ENCODE data around the gene MACF1.

The MACF1 gene

GRCh38 chr1:39354572-39354971, 150.1 kb downstream of the MACF1 start:
- no peak for DNase-seq (ENCODE audit: low read depth)

- DNase-seq (ENCODE audit: low read depth), result no peak
Measured at GRCh38 chr1:39358491-39358890, 154.0 kb downstream of the MACF1 start.

DNA sequence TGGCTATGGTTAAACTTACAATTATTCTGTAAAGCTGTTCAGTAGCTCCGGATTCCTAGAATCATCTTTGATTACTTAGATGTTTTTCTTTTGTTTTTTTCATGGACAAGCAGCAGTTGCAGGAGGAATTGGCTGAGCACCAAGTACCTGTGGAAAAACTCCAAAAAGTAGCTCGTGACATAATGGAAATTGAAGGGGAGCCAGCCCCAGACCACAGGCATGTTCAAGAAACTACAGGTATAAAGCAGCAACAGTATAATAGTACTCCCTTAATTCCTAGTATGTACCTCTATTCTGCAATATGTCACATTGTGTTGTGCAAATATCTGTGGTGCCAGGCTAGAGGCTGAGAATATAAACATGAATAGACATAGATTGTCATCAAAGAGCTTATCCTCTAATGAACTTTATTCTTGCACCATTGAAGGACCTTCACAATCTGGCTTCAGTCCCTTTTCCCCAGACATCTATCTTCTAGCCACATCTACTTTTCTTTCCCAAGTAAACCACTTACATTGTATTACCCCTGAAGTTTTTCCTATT, 154.6 kb downstream of the MACF1 start:
- DNase-seq (ENCODE audit: low read depth), result no peak

- no peak for DNase-seq (ENCODE audit: low read depth)
Measured at GRCh38 chr1:39360731-39361130, 156.2 kb downstream of the MACF1 start.

DNA sequence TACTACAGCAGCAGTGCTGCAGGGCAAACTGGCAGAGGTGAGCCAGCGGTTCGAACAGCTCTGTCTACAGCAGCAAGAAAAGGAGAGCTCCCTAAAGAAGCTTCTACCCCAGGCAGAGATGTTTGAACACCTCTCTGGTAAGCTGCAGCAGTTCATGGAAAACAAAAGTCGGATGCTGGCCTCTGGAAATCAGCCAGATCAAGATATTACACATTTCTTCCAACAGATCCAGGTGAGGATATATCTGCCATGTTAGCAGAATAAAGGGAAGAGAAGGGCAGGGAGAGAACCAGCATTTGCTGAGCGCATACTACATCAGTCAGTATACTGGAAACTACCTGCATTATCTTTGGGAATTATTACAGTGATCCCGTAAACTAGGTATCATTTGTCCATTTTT, 157.0 kb downstream of the MACF1 start:
- no peak for DNase-seq (ENCODE audit: low read depth)

- DNase-seq (ENCODE audit: low read depth), result no peak
Measured at GRCh38 chr1:39363267-39363666, 158.8 kb downstream of the MACF1 start.

GRCh38 chr1:39368045-39368444, 163.6 kb downstream of the MACF1 start:
- DNase-seq (ENCODE audit: low read depth), result no peak

DNA sequence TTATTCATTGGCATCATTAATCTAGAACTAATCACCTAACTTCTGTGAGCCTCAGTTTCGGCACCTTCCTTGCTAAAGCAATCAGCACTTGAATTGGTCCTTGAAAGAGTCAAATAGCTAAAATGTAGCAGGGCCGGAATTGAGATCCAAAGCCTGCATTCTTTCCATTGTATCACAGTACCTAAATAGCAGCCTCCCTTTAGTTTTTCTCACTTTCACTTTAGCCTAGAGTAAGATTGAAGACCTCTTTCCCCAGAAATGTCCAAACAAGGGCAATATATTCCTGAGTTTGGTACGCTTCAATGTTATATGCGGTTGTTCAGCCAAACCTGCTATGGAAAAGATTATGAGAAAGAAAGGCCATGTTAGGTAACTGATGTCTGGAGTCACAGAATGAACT, 165.1 kb downstream of the MACF1 start:
- no peak for DNase-seq (ENCODE audit: low read depth)

DNA sequence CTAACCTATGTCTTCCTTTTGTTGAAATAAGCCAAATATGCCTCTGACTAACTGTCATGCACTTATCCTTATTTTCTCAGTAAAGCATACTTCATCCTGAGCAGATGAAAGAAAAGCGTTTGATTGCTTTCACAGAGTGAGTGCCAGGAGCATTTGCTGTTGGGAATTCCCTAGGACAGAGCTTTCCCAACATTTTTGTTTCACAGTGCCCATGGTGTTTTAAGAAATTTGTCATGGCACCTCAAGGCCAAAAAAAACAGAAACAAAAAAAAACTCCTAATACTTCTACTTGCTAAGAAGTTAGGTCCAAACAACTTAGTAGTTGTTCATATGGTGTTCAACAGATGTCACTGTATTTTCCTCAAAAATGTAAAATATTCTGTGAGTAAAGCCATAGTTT, 166.1 kb downstream of the MACF1 start:
- DNase-seq (ENCODE audit: low read depth), result no peak

GRCh38 chr1:39372105-39372504, 167.6 kb downstream of the MACF1 start:
- DNase-seq (ENCODE audit: low read depth), result no peak

DNA sequence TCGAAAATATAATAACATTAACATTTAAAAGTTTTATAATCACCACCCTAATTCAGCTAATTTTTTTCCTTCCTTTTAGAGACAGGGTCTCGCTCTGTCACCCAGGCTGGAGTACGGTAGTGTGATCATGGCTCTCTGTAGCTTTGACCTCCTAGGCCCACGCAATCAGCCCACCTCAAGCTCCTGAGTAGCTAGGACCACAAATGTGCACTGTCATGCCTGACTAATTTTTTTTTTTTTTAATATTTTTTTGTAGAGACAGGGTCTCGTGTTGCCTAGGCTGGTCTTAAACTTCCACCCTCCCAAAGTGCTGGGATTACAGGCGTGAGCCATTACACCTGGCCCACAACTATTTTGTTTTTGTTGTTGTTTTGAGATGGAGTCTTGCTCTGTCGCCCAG, 172.2 kb downstream of the MACF1 start:
- no peak for DNase-seq (ENCODE audit: low read depth)

- DNase-seq (ENCODE audit: low read depth), result no peak
Measured at GRCh38 chr1:39378377-39378776, 173.9 kb downstream of the MACF1 start.

GRCh38 chr1:39379187-39379586, 174.7 kb downstream of the MACF1 start:
- DNase-seq (ENCODE audit: low read depth), result no peak

DNA sequence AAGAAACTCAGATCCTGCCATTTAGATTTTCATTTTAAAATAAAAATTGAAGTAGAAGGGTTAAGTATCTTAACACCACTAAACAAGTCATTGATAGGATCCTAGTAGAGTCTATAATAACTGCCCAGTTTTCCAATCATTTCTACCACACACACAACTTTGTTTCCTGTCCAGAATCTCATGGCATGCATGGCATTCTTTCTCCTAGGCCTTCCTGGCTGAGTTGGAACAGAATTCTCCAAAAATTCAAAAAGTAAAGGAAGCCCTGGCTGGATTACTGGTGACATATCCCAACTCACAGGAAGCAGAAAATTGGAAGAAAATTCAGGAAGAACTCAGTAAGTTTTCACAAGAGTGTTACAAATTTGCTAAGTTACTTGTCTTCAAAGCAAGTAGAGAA, 175.5 kb downstream of the MACF1 start:
- DNase-seq (ENCODE audit: low read depth), result no peak

GRCh38 chr1:39381839-39382238, 177.3 kb downstream of the MACF1 start:
- no peak for DNase-seq (ENCODE audit: low read depth)

GRCh38 chr1:39384305-39384704, 179.8 kb downstream of the MACF1 start:
- no peak for DNase-seq (ENCODE audit: low read depth)

GRCh38 chr1:39385067-39385988, 180.8 kb downstream of the MACF1 start:
- no peak for DNase-seq (ENCODE audit: low read depth)

- DNase-seq (ENCODE audit: low read depth), result no peak
Measured at GRCh38 chr1:39386997-39387396, 182.5 kb downstream of the MACF1 start.

- DNase-seq (ENCODE audit: low read depth), result no peak
Measured at GRCh38 chr1:39387452-39387851, 183.0 kb downstream of the MACF1 start.

DNA sequence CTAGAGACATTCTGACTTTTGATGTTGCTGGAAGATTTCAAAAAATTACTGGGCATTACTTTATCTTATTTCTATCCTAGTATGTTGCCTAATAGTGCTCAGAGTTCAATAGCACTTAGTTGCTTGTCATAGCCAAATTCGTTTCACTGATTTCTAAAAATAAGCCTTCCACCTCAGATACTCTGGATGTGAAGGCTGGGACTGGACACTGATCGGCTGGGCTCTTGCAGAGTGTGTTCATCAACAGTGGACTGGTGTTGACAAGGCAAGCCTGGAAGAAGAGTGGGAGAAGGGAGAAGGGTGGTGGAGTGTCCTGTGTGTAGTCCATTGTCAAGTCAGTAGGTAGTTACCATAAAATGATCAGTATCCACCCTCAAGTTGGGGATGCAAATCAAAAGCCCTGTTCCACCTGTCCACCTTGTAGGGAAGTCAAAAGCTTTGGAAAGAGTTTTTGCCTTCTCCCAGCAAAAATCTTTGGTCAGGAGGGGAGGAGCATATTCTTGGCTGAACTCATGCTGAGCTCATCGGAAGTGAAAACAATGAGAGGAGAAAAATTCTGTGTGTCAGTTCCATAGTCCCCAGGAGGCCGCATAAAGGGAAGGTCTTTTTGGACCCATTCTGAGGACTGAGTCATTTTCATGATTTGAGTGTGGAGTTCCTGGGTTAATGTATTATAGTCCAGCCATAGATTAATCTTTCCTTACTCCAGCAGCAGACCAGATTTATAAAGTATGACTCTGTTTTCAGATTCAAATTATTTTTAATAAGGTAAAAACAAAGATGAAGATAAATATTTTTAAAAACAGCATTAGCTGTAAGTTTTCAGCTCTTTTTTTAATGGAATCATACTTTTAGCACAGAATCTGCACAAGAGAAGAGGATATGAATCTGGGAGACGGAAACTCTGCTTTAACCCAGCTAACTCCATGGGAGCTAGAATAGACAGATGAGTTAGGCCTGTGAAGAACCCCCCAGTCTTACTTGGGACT, 187.5 kb downstream of the MACF1 start:
- DNase-seq (ENCODE audit: low read depth), result no peak

DNA sequence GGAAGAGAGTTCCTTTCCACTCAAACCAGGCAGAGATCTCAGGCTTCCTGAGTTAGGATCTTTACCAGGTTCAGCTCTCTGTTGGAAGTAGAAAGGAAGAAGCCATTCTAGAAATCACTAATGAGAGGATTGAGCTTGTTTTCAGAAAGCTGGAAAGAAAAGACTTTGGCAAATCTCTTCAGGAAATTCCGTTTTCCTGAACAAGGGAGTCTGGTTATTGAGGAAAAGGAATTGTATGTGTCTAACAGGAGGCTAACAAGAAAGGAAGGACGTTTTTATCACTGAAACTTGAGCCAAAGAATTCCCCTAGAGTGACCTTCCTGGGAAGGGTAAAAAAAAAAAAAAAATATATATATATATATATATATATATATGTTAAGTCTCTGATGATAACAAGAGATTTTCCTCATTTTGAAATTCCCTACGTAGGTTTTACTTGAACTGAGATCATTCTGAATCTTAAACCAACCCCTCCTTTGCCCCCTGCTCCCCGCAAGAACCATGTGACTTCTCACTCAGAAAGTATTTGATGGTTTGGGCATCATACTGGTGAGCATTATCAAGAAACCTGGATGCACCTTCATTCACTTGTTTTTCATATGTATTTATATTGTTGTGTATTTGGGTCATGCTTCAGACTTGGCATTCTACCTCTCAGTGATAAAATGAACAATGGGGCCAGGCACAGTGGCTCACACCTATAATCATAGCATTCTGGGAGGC, 188.5 kb downstream of the MACF1 start:
- no peak for DNase-seq (ENCODE audit: low read depth)

DNA sequence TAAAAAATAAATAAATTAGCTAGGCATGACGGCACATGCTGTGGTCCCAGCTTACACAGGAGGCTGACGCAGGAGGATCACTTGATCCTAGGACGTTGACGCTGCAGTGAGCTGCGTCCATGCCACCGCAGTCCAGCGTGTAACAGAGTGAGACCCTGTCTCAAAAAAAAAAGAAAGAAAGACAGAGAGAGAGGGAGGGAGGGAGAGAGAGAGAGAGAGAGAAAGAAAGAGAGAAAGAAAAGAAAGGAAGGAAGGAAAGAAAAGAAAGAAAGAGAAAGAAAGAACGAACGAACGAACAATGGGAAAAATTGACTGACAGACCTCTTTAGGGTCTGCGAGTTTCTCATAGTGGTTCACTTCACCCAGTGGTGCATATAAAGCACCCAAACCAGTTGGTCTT, 189.2 kb downstream of the MACF1 start:
- no peak for DNase-seq (ENCODE audit: low read depth)
